ENCODE measurements around the gene OR7D4. TPM values are rescaled to one million over a fixed set of nuclear protein-coding genes. Genes with fewer than 3 reads are reported as not detected.

Gene OR7D4
- total RNA-seq = not detected in 2 replicates

DNA sequence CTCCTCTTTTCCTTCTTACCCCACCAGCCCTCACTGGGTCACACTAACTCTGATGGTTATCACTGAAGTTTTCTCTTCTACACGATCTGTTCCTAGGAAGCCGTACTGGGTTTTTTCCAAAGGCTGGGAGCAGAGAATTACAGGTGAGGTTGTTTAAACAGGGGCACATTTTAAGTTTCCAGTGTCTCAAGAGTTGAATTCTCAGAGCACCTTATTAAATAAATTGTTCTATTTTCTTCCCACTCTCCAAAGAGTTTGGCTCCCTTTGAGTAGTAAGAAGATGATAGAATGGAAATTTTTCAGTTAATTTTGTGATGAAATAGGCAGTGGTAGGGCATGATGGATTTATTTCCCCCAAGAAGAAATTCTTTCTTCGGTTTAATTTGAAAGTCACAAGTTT lies at the start of gene OR7D4:
TSS of gene OR7D4 (minus strand) at position 101 of the 400 bp plus-strand sequence. CDS start 4,752 bp downstream, outside the sequence.

DNA sequence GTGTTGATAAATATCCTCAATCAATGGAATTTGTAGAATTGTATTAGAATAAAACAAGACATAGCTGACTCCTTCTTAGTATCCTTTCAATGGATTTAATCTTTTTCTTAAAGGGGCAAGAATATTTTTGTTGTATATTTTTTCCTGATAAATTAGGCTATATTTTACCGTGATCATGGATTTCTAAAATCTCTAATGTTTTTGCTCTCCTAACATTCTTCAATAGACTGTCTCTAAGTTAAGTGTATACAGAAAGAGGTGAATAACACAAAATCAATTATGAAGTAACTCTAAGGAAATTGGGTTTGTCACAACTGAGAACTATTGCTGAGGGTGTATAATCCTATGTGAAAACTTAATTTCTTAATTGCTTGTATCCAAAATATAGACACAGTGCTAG lies 31.2 kb upstream of the OR7D4 start, which contains the start of gene OR7E24:
TSS of gene OR7E24 (plus strand) at position 301 of the 400 bp plus-strand sequence. CDS start 114 bp downstream, outside the sequence.

GRCh38 chr19:9178901-9179300 lies 40.5 kb downstream of the OR7D4 start, which contains the start of gene OR7D2:
Gene OR7D2, plus strand, starts transcription at chr19:9178979. Its CDS starts 6,803 bp downstream, at chr19:9185782.

Other genes starting within 250 kb of the OR7D4 start
- under 0.01 TPM in 2 replicates for gene MUC16, start 209.2 kb downstream of the OR7D4 start, total RNA-seq
- gene OR1M1, start 132.5 kb downstream of the OR7D4 start, total RNA-seq = not detected in 2 replicates
- gene OR7G2, start 112.1 kb downstream of the OR7D4 start, total RNA-seq = not detected in 2 replicates
- gene OR7G1, start 103.8 kb downstream of the OR7D4 start, total RNA-seq = not detected in 2 replicates
- not detected in 2 replicates for gene OR7G3, start 92.6 kb downstream of the OR7D4 start, total RNA-seq
- gene ZNF317, start 79.2 kb downstream of the OR7D4 start, total RNA-seq = 12.4 and 14.6 TPM in 2 replicates
- under 0.01 and 0.12 TPM in 2 replicates for gene OR7D2, start 40.6 kb downstream of the OR7D4 start, total RNA-seq
- not detected in 2 replicates for gene OR7E24, start 31.3 kb upstream of the OR7D4 start, total RNA-seq
- 15.7 and 17.4 TPM in 2 replicates for gene ZNF699, start 90.2 kb upstream of the OR7D4 start, total RNA-seq
- gene ZNF559, start 104.6 kb upstream of the OR7D4 start, total RNA-seq = 13.0 and 13.4 TPM in 2 replicates
- gene ZNF177, start 143.4 kb upstream of the OR7D4 start, total RNA-seq = 0.89 and 2.9 TPM in 2 replicates
- 7.1 and 12.4 TPM in 2 replicates for gene ZNF266, start 216.0 kb upstream of the OR7D4 start, total RNA-seq

All from uterine smooth muscle cell (primary cell).